IPS-18c (cell line): ENCODE measurements around the gene DIO3.

Experiments
- H3K4me3 ChIP-seq: 2 replicates; pipeline ENCODE4 v1.7.0; 2013; ENCODE audit warnings: low read depth, mild to moderate bottlenecking, low read length, moderate library complexity; ENCODE audit not compliant: insufficient read depth
- H3K9me3 ChIP-seq: one replicate; pipeline ENCODE4 v1.6.1; 2013; ENCODE audit warnings: mild to moderate bottlenecking, low read length, moderate library complexity; ENCODE audit not compliant: control insufficient read depth, insufficient read depth

Gene DIO3

DNA sequence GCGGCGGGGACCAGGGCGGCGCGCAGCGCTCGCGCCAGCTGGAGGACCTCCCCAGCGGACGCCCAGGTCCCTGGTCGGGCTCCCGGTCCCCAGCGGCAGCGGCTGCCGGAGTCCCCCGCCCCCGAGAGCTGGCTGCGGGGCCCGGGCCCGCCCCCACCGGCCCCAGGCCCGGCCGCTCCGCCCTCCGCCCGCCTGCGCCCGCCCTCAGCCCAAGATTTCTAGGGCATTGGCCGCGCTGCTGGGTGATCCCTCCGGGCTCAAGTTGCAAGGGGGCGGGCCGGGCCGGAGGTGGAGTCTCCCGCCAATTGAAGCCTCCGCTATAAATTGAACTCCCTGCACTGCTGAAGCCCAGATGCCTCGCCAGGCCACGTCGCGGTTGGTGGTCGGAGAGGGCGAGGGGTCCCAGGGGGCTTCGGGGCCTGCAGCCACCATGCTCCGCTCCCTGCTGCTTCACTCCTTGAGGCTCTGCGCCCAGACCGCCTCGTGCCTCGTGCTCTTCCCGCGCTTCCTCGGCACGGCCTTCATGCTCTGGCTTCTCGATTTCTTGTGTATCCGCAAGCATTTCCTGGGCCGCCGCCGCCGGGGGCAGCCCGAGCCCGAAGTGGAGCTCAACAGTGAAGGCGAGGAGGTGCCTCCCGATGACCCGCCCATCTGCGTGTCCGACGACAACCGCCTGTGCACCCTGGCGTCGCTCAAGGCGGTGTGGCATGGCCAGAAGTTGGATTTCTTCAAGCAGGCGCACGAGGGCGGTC is at the start of gene DIO3:
DIO3 (plus strand) TSS at position 351 of the 752 bp plus-strand sequence.
- peak within 1 kb of the TSS; percentile 20 for H3K4me3 ChIP-seq

GRCh38 chr14:101511620-101512375 is 49.5 kb upstream of the DIO3 start:
- Histone ChIP-seq H3K4me3 (no peak overlapping the region), H3K9me3 (no peaks in the 10 kb centered on the region)

More for the DNA sequence above, at the start of gene DIO3:
- peaks cover 10% of the 10 kb centered on the region for H3K9me3 ChIP-seq

GRCh38 chr14:101512376-101512695 is 49.0 kb upstream of the DIO3 start:
- Histone ChIP-seq H3K4me3 (no peak overlapping the region), H3K9me3 (no peaks in the 10 kb centered on the region)

- no peak overlapping the region for H3K4me3 ChIP-seq
- H3K9me3 ChIP-seq: no peaks in the 10 kb centered on the region
Measured at GRCh38 chr14:101514136-101514535, 47.2 kb upstream of the DIO3 start.

DNA sequence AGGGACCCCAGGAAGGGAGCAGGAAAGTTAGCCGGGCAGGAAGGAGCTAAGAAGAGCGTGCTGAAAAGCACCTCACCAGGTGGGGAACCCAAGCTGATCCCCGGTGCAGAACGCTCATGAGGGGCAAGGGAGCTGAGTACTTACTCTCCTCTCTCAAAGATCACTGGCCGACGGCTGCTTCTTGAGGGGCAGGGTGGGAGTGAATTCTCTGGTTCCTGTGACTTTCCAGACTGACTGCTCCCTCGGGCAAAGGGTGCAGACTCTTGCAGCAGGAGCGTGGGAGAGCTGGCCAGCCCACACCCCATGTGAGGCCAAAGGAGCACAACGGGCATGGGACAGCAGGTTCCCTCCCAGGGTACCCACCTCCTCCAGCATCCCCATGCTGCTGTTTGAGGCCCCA is 44.9 kb upstream of the DIO3 start:
- Histone ChIP-seq H3K9me3 (no peaks in the 10 kb centered on the region), H3K4me3 (no peak overlapping the region)

DNA sequence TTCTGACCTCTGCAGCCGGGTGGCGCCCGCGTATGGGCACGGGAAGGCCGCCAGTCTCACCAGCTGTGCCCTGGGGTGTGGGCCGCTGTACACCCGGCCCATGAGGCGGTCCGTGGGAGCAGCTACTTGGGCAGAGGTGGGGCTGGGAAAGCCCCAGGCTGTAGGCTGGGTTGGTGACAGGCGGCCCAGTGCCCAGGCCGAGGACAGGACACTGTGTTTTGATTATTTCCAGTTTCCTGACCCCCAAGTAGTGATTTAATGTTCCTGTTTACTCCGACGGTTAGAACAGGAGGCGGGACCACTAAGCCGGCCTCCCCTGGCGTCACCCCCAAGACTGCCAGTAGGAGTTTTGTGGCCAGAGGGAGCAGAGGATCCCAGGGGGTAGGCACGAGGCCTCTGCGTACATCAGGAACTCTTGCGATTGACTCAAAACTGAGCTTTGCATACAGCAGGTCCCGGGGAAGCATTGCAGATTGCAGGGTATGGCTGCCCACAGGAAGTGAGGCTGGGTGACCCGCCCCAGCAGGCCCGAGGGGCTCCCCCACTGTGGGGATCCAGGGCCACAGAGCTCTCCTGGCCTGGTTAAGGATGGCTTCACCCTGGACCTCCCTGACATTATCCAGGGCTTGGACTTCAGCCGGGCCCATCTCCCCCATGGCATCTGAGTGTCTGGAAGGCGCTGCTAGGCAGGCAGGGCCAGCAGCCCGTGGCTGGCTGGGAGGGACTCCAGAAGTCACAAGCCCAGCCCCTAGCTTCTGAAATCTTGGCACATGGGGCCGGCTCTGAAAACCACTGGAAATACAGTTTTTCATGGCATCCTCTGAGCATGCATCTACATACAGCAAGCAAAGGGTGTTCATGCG is 42.5 kb upstream of the DIO3 start:
- Histone ChIP-seq H3K9me3 (peaks cover 4% of the 10 kb centered on the region), H3K4me3 (no peak overlapping the region)

- Histone ChIP-seq H3K4me3 (no peak overlapping the region), H3K9me3 (peaks cover 4% of the 10 kb centered on the region)
Measured at GRCh38 chr14:101520621-101521472, 40.4 kb upstream of the DIO3 start.

GRCh38 chr14:101521473-101521915 is 39.8 kb upstream of the DIO3 start:
- H3K4me3 ChIP-seq: no peak overlapping the region
- H3K9me3 ChIP-seq: peaks cover 4% of the 10 kb centered on the region

- no peak overlapping the region for H3K4me3 ChIP-seq
- peaks cover 4% of the 10 kb centered on the region for H3K9me3 ChIP-seq
Measured at GRCh38 chr14:101521978-101522377, 39.3 kb upstream of the DIO3 start.

DNA sequence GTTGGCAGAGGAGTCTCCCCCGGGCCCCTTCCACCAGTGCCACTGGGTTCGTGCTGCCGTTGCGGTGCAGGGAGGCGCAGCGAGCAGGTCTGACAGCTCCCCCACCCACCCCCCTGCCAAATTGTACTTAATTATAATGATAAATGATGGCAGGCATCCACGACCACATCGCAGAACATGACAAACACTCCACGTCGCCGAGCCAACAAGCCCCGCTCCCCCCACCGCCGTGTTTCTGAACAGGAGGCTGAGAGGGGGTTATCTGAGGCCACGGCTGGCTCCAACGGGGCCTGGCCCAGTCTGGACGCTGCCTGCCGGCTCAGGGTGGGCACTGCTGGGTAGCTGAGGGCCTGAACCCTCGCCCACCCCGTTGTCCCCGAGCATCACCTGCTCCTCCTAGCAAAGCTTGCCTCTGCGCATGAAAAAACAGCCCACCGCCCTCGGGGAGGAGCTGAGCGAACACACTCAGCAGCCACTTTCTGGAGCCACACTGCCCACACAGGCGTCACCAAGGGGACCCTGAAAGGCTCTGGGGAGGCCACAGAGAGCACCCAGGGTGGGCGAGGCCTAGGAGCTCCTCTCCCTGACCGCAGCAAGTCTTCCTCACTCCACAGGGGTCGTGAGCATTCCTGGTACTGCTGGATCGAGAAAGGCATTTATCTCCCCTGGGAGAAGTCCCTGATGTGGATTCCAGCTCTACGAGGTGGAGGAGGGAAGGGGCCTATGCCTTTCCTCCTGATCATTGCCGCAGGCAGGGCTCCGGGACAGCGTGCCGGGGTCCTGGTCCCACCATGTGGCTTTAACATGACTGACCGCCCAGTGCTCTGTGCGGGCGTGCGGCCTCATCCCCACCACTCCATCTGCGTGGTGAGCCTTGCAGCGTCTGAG is 35.4 kb upstream of the DIO3 start:
- Histone ChIP-seq H3K9me3 (peaks cover 4% of the 10 kb centered on the region), H3K4me3 (no peak overlapping the region)

DNA sequence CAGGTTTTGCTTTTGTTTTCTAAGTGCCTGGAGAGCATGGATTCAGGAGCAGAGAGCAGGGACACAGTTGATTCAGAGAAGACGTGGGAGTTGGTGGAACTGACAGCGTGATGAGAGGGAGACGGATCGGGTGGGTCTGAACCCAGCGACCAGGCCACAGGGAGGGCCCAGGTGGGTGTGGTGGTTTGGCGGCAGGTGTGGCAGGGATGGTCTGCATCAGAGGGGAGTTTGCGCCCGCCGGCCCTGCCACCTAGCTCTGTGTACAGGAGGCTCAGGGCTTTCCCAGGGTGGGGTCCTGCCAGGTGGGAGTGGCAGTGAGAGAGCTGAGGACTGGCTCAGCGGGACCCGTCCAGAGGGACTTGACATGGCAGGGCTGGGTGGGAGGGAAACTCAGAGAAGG is 33.3 kb upstream of the DIO3 start:
- no peak overlapping the region for H3K4me3 ChIP-seq
- H3K9me3 ChIP-seq: peaks cover 4% of the 10 kb centered on the region

DNA sequence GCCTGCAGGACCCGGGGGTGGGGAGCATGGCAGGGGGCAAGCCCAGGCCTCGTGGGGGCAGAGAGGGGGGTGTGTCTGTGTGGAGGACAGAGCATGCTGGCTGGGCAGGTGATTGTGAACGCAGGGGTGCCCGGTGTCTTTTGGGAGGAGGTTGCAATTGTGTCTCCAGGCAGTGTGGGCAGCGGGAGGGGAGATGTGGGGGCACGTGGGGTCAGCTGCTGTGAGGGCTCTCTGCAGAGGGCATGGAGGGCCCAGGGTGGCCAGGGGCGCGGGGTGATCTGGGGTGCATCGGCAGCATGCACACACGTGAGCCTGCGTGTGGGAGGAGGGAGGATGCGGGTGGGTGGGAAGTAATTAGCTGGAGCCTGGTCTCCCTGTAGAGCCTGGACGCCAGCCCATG is 32.2 kb upstream of the DIO3 start:
- Histone ChIP-seq H3K9me3 (no peaks in the 10 kb centered on the region), H3K4me3 (no peak overlapping the region)

DNA sequence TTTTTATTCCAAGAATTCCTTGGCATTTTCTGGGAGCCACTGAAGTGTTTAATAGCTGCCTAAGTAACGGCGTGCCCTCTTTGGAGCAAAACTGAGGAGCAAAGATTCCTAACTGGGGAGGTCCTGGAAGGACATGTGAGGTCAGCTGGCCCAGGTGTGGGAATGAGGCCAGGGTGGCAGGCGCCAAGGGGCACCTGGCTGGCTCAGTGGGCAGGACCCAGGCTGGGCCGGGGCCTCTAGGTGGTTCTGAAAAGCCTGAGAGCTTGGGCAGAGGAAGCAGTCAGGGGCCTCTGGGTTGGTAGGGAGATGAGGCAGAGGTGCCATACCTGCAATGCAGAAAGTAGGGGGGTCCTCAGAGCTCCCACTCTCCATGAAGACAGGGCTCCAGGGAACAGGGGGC is 27.1 kb upstream of the DIO3 start:
- H3K4me3 ChIP-seq: no peak overlapping the region
- H3K9me3 ChIP-seq: no peaks in the 10 kb centered on the region

DNA sequence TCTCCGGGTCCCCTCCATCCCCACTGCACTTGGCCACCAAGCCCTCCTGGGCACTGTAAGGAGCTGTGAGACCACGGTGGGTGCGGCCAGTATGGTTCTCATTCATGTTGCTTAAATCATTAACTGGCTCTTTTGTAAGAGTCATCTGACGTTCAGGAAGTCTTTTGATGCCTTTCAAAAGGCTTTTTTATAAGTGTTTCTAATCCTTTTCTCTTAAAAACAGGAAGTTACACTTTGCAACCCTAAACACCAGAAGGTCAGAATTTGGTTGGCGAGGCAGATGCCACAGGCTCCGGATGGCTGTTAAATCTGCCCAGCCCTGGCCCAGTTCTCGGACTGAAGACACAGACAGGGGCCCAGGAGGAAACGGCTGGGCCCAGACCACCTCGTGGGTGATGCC is 26.1 kb upstream of the DIO3 start:
- Histone ChIP-seq H3K9me3 (no peaks in the 10 kb centered on the region), H3K4me3 (no peak overlapping the region)

DNA sequence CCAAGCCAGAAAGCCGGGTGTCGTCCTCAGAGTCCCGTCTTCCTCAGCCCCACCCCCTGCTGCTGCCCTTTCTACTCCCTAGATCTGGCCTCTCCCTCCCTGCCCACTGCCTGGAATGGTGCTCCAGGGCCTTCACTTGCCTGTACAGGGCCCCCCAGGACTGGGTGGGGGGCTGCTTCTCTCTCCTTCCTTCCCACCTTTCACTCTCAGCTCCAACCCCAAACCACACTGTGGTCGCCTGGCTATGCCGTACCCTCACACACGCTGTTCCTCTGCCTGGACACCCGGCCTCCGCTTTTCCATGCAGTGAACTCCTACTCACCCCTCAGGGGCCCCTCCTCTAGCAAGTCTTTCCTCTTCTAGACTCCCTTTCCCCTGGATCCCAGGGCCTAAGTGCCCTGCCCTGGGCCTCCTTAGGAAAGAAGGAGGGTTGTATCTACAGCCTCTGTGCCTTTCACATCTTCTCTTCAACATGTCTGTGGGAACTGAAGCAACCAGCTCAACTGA is 25.5 kb upstream of the DIO3 start:
- Histone ChIP-seq H3K9me3 (no peaks in the 10 kb centered on the region), H3K4me3 (no peak overlapping the region)

GRCh38 chr14:101537286-101537685 is 24.0 kb upstream of the DIO3 start:
- H3K9me3 ChIP-seq: no peaks in the 10 kb centered on the region
- H3K4me3 ChIP-seq: no peak overlapping the region
